Spleen (tissue), 7 donors: ENCODE results near the gene SMPD2.

Experiments used
- CTCF ChIP-seq, 11 experiments: fragments of 200-600 bp in 7 of 11; fragments of 450-650 bp in 4 of 11; sonication (generic) in 4 of 11; IDR thresholded peaks in 8 of 11; conservative IDR thresholded peaks in 3 of 11; 1 replicate in 7 of 11; 2 replicates in 4 of 11; pipeline versions ENCODE4 v1.4.0 to v1.8.0; 2016 to 2021; ENCODE audit warnings: antibody characterized with exemption in 11 of 11, inconsistent platforms in 4 of 11, mild to moderate bottlenecking in 1 of 11
- POLR2A ChIP-seq, 3 donors: fragments of 450-650 bp; IDR thresholded peaks; one replicate each; pipeline ENCODE4 v1.5.1; 2017; ENCODE audit warnings: antibody characterized with exemption in 3 of 3, mild to moderate bottlenecking in 1 of 3
- POLR2AphosphoS5 ChIP-seq, 3 donors: sonication (generic); formaldehyde crosslinking; IDR thresholded peaks; one replicate each; pipeline ENCODE4 v1.5.1; 2017; ENCODE audit warnings: antibody characterized with exemption in 3 of 3
- donor health status: DM: no; HTN: no; CAD: no; lungs with moderate emphysema.
- donor health status: DM: no; HTN: no; CAD: no.
- donor health status: DM: no; HTN: no; CAD: no.

GRCh38 chr6:109440331-109441068 lies at the start of gene SMPD2, which contains the start of gene PPIL6:
- peak in 2 of 3 donors; percentile 3 to 5 for TF ChIP-seq POLR2A (IDR thresholded peaks at IDR 0.05)
- TF ChIP-seq CTCF (IDR thresholded peaks at IDR 0.05 in 8 of 11, conservative IDR thresholded peaks at IDR 0.05 in 3 of 11): peak in 8 of 11 experiments; percentile 12 to 68 (median 40)
- TF ChIP-seq POLR2AphosphoS5 (IDR thresholded peaks at IDR 0.05): peak; percentile 52 to 82 (median 72)
